Measurements from ENCODE around the gene BNC2.

BNC2 gene

GRCh38 chr9:16784002-16784401 lies 86.5 kb downstream of the BNC2 start:
- H3K4me3 ChIP-seq (ENCODE audit: low read depth, low read length), result no peak overlapping the region
- CTCF ChIA-PET, result no interaction called here
- POLR2A ChIA-PET, result no interaction called here
- no peaks in the 10 kb centered on the region for H3K36me3 ChIP-seq (ENCODE audit: control insufficient read depth in 2 of 2, insufficient read depth in 1 of 2, low read length in 2 of 2)
- TF ChIP-seq ZFP69B (tag by site-specific recombination; IDR thresholded peaks at IDR 0.05) (no peak), IKZF3 (tag by site-specific recombination; IDR thresholded peaks at IDR 0.05) (0 out of 2 replicates have a peak, but pooled peaks have one; percentile 21)
- H3K4me1 ChIP-seq (ENCODE audit: control insufficient read depth, insufficient read depth, low read length), result peaks cover 8% of the 10 kb centered on the region
- H3K27ac ChIP-seq (ENCODE audit: extremely low read depth, low read depth, low read length), result no peak overlapping the region
- H3K9me3 ChIP-seq (ENCODE audit: control insufficient read depth, insufficient read depth, low read depth, low read length), result no peaks in the 10 kb centered on the region

- TF ChIP-seq ZNF549 (tag by site-specific recombination; IDR thresholded peaks at IDR 0.05) (no peak), ZNF488 (tag by site-specific recombination; IDR thresholded peaks at IDR 0.05) (no peak), ZNF132 (tag by site-specific recombination; IDR thresholded peaks at IDR 0.05; ENCODE audit: borderline replicate concordance) (no peak), IKZF3 (tag by site-specific recombination; IDR thresholded peaks at IDR 0.05) (no peak), YY2 (tag by site-specific recombination; IDR thresholded peaks at IDR 0.05) (no peak), PRDM10 (tag by site-specific recombination; IDR thresholded peaks at IDR 0.05) (no peak), ZNF155 (tag by site-specific recombination; IDR thresholded peaks at IDR 0.05) (no peak), ZNF121 (tag by site-specific recombination; IDR thresholded peaks at IDR 0.05) (no peak), ZNF560 (tag by site-specific recombination; IDR thresholded peaks at IDR 0.05; ENCODE audit: borderline replicate concordance) (no peak), ZNF664 (tag by site-specific recombination; IDR thresholded peaks at IDR 0.05) (no peak)
- no peaks in the 10 kb centered on the region for H3K36me3 ChIP-seq (ENCODE audit: control insufficient read depth in 2 of 2, insufficient read depth in 1 of 2, low read length in 2 of 2)
- POLR2A ChIA-PET, result no interaction called here
- H3K4me3 ChIP-seq (ENCODE audit: low read depth, low read length), result no peak overlapping the region
- no peaks in the 10 kb centered on the region for H3K9me3 ChIP-seq (ENCODE audit: control insufficient read depth, insufficient read depth, low read depth, low read length)
- peaks cover 8% of the 10 kb centered on the region for H3K4me1 ChIP-seq (ENCODE audit: control insufficient read depth, insufficient read depth, low read length)
- no peak overlapping the region for H3K27ac ChIP-seq (ENCODE audit: extremely low read depth, low read depth, low read length)
- CTCF ChIA-PET, result no interaction called here
Observed at GRCh38 chr9:16782490-16782889, 88.0 kb downstream of the BNC2 start.

- no peak overlapping the region for H3K4me3 ChIP-seq (ENCODE audit: low read depth, low read length)
- H3K36me3 ChIP-seq (ENCODE audit: control insufficient read depth in 2 of 2, insufficient read depth in 1 of 2, low read length in 2 of 2), result no peaks in the 10 kb centered on the region
- no peaks in the 10 kb centered on the region for H3K9me3 ChIP-seq (ENCODE audit: control insufficient read depth, insufficient read depth, low read depth, low read length)
- no peak for TF ChIP-seq ZNF843 (tag by site-specific recombination; IDR thresholded peaks at IDR 0.05)
- no peak for TF ChIP-seq ZNF692 (tag by site-specific recombination; IDR thresholded peaks at IDR 0.05)
- no peak for TF ChIP-seq ZNF239 (tag by site-specific recombination; IDR thresholded peaks at IDR 0.05)
- no peak for TF ChIP-seq ZNF510 (tag by site-specific recombination; IDR thresholded peaks at IDR 0.05; ENCODE audit: insufficient replicate concordance)
- TF ChIP-seq ZNF639 (tag by site-specific recombination; IDR thresholded peaks at IDR 0.05), result no peak
- TF ChIP-seq ZNF544 (tag by site-specific recombination; IDR thresholded peaks at IDR 0.05), result no peak
- no peak for TF ChIP-seq SETDB1 (IDR thresholded peaks at IDR 0.05; ENCODE audit: insufficient read length, low read length)
- TF ChIP-seq INSM2 (tag by site-specific recombination; IDR thresholded peaks at IDR 0.05), result no peak
- no peak for TF ChIP-seq ZNF549 (tag by site-specific recombination; IDR thresholded peaks at IDR 0.05)
- TF ChIP-seq ZNF184 (tag by site-specific recombination; IDR thresholded peaks at IDR 0.05), result no peak
- ChIA-PET POLR2A (no interaction called here), CTCF (no interaction called here)
- H3K27ac ChIP-seq (ENCODE audit: extremely low read depth, low read depth, low read length), result no peak overlapping the region
- H3K4me1 ChIP-seq (ENCODE audit: control insufficient read depth, insufficient read depth, low read length), result 0 out of 2 replicates have a peak, but pooled peaks cover 2% of the 10 kb centered on the region
Observed at GRCh38 chr9:16775330-16775729, 95.1 kb downstream of the BNC2 start.

Data from HEK293 (cell line).